Naive thymus-derived CD8-positive, alpha-beta T cell (primary cell): ENCODE measurements around the gene PLCXD1. TPM values are rescaled to one million over a fixed set of nuclear protein-coding genes. Genes with fewer than 3 reads are reported as not detected.
A peak's percentile ranks its signal among the peaks of the same experiment; 100 is the strongest.
"Not testable (repeated sequence)": the region's sequence is repeated elsewhere in the genome, so short reads cannot be mapped to it uniquely, and the experiment has no call there.

Experiments used
- ATAC-seq, 2 donors: fragments of 150-1000 bp; cut with Tn5 transposase in 1 of 2; sonication (Bioruptor Pico), chemical (Tn5 transposase) in 1 of 2; 1 replicate in 1 of 2; 2 replicates in 1 of 2; pipeline ENCODE4 v1.10.0; 2021; ENCODE audit warnings: mild to moderate bottlenecking in 2 of 2, moderate library complexity in 2 of 2
- POLR2A ChIA-PET: fragments of 350-600 bp; sonication (Branson Sonifier 250); formaldehyde crosslinking; loops from one replicate; lab custom pipeline; 2021; ENCODE audit warnings: antibody characterized with exemption; lab: Charles Lee
- DNase-seq, 10 donors: peaks; one replicate each; pipeline versions ENCODE4 v3.0.0 to v3.0.0-alpha.2; 2020 to 2022
- H3K27ac Mint-ChIP-seq, 10 donors: one replicate each; pipeline ENCODE4 v1.8.0; 2020 to 2022; ENCODE audit warnings: mild to moderate bottlenecking in 10 of 10, mixed read lengths in 10 of 10, moderate library complexity in 4 of 10, inconsistent platforms in 1 of 10
- H3K27me3 Mint-ChIP-seq, 5 donors: one replicate each; pipeline ENCODE4 v1.8.0; 2021 to 2022; ENCODE audit warnings: mixed read lengths in 5 of 5
- H3K36me3 Mint-ChIP-seq, 3 donors: one replicate each; pipeline ENCODE4 v1.8.0; 2020 to 2022; ENCODE audit warnings: mixed read lengths in 3 of 3, mild to moderate bottlenecking in 2 of 3, inconsistent platforms in 1 of 3
- H3K4me1 Mint-ChIP-seq, 4 donors: one replicate each; pipeline ENCODE4 v1.8.0; 2021 to 2022; ENCODE audit warnings: mixed read lengths in 4 of 4
- H3K4me3 Mint-ChIP-seq, 10 donors: one replicate each; pipeline ENCODE4 v1.8.0; 2020 to 2022; ENCODE audit warnings: mild to moderate bottlenecking in 10 of 10, mixed read lengths in 10 of 10, moderate library complexity in 6 of 10, inconsistent platforms in 1 of 10
- H3K9me3 Mint-ChIP-seq, 9 donors: one replicate each; pipeline ENCODE4 v1.8.0; 2020 to 2022; ENCODE audit warnings: mixed read lengths in 9 of 9, mild to moderate bottlenecking in 3 of 9, inconsistent platforms in 1 of 9, moderate library complexity in 1 of 9
- polyA plus RNA-seq, 3 donors: library from polyadenylated mRNA; unstranded; fragments of 300-500 nt; fragmentation: Illumina TruSeq; gene quantifications; one replicate each; pipeline ENCODE4 v1.2.3, GENCODE V29; 2021
- total RNA-seq, 8 experiments: library from RNA in 2 of 8; stranded (reverse) in 2 of 8; gene quantifications; one replicate each; pipeline ENCODE4 v1.2.3 and lab custom pipeline; 2021 to 2026

Gene PLCXD1
- total and polyA plus RNA-seq, 5 experiments from 2014 or later: 2.7 to 19.2 (median 9.2) TPM

DNA sequence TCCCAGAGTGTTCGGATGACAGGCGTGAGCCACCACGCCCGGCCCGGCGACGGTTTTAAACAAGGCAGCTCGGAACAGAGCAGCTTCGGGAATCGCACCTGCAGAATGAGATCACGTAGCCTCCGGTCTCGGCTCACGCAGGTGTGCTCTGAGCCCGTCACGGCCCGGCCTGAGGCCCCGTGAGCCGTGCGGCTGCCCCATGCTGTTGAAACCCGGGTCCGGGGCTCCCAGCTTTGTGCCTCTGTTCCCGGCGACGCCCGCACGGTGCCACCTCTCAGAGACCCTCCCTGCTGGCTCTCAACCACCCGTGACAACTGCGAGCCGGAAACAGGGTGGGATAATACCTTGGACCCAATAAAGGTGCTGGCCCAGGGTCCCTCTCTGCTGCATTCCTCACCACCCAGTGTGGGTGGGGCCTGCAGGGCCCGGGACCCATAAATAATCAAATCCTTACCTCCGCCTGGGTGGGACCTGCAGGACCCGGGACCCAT lies 13.4 kb upstream of the PLCXD1 start:
- no peaks in the 10 kb centered on the region for H3K36me3 Mint-ChIP-seq

DNA sequence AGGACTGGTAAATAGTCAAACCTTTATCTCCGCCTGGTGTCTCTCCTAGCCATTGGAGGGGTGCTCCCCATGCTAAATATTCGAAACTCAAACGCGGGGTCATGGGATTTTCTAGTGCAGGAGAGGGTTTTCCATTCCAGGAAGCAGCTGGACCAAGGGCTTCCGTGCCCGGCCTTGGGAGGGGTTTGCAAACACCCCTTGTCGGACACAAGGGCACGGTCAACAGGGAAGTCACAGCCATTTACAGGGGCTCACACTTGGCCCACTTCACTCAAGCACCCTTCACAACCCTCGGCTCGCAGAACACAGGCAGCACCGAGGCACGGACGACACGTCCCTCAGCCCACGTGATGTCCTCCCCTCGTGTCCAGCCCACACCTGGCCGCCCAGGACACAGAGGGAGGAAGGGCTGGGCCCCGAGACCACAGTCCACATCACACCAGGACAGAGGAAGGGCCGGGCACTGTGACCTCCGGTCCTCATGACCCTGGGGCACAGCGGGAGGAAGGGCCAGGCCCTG lies 10.3 kb upstream of the PLCXD1 start:
- no peaks in the 10 kb centered on the region for H3K36me3 Mint-ChIP-seq
- DNase-seq (no peak), ATAC-seq (no peak)
- no peaks in the 10 kb centered on the region for H3K27me3 Mint-ChIP-seq
- POLR2A ChIA-PET: no interaction called here
- H3K4me3 Mint-ChIP-seq: no peak overlapping the region
- peaks cover 3 to 9% (median 6%) of the 10 kb centered on the region in 4 donors for H3K4me1 Mint-ChIP-seq
- H3K27ac Mint-ChIP-seq: peak overlapping the region in 2 of 10 donors; percentile 4 to 57
- no peaks in the 10 kb centered on the region for H3K9me3 Mint-ChIP-seq

More for the DNA sequence above, 13.4 kb upstream of the PLCXD1 start:
- DNase-seq (peak in 1 of 10 donors; percentile 15), ATAC-seq (no peak)
- H3K4me3 Mint-ChIP-seq: no peak overlapping the region
- H3K27ac Mint-ChIP-seq: no peak overlapping the region
- peaks cover 0 to 2% (median under 1%) of the 10 kb centered on the region in 4 donors for H3K4me1 Mint-ChIP-seq
- POLR2A ChIA-PET: no interaction called here
- H3K27me3 Mint-ChIP-seq: no peaks in the 10 kb centered on the region
- H3K9me3 Mint-ChIP-seq: no peaks in the 10 kb centered on the region

DNA sequence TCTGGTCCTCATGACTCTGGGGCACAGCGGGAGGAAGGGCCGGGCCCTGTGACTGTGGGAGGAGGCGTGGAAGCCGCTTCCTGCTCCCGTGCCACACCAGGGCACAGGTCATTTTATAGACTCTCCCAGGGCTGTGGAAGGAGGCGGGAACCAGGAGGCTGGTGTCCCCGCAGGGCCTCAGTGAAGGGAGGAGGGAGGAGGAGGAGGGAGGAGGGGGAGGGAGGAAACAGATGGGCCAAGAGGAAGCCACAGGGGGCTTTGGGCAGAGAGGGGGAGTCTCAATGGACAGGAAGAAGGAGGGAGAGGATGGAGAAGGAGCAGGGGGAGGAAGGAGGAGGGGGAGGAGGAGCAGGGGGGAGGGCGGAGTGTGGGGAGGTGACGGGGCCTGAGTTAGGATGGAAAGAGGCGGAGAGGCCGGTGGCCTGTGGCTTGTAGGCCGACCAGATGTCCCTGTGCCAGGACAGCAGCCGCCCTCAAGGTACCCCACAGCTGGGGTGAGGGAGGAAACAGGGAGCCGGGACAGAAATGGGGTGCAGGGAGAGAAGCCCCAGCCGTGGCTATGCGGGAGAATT lies 6.2 kb upstream of the PLCXD1 start:
- H3K9me3 Mint-ChIP-seq: no peaks in the 10 kb centered on the region

DNA sequence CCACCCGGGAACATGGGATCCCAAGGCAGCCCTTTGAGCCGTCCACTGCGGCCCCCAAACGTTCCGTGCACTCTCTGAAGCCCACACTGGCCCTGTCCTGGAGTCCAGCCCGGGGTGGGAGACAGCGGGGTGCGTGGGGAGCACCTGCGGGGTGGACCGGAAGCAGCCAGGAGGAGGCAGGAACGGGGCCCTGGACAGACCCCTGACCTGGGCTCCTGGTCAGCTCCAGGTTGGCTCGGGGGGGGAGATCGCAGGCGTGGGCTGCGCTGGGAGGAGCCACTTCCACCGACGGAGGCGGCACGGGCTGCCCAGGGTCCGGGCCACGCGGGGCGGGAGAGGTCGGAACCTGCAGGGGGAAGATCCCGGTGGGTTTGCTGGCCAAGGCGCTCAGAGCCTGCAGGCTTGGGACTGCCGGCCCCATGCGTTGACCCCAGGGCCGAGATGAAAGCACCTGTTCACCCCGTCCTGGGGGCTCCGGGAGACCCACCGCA lies 5.7 kb upstream of the PLCXD1 start:
- ATAC-seq (peak; percentile 12 to 43), DNase-seq (peak in 1 of 10 donors; percentile 16)
- Mint-ChIP-seq H3K4me1 (peaks cover 10 to 36% (median 22%) of the 10 kb centered on the region in 4 donors), H3K4me3 (peak overlapping the region; percentile 61 to 90 (median 81)), H3K9me3 (no peaks in the 10 kb centered on the region), H3K36me3 (no peaks in the 10 kb centered on the region), H3K27me3 (no peaks in the 10 kb centered on the region), H3K27ac (peak overlapping the region in 2 of 10 donors; percentile 67 to 89)
- POLR2A ChIA-PET: no interaction called here

More for the DNA sequence above, 6.2 kb upstream of the PLCXD1 start:
- DNase-seq (peak in 1 of 10 donors; percentile 12), ATAC-seq (no peak)
- POLR2A ChIA-PET: no interaction called here
- H3K36me3 Mint-ChIP-seq: no peaks in the 10 kb centered on the region
- peak overlapping the region; percentile 61 to 90 (median 81) for H3K4me3 Mint-ChIP-seq
- peak overlapping the region in 3 of 10 donors; percentile 67 to 89 (median 69) for H3K27ac Mint-ChIP-seq
- H3K27me3 Mint-ChIP-seq: no peaks in the 10 kb centered on the region
- peaks cover 10 to 36% (median 22%) of the 10 kb centered on the region in 4 donors for H3K4me1 Mint-ChIP-seq

DNA sequence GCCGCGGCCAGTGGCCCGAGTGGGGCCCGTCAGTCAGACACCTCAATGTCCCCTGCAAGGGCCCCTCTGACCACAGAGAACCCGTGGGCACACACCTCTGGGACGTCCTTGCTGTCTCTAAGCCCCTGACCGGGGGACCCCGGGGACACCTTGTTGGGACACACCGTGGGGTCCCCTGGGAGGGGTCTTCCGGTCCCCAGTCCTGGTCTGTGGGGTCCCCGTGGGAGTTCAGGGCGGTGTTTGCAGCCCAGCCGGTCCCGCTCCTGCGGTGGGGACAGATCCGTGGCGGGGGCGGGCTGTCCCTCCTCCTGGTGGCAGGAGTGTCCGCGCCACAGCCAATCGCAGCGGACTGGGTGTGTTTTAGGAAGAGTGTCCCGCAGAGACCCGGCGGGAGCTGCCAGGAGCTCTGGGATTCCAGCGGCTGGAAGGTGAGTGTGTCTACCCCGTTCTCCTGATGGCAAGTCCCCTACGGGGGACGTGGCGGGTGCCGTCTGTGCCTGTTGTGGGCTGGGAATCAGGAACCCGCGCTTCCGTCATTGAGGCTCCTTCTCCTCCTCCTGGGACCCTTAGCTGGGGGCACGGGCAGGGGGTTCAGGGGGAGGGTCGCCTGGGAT lies 5.1 kb upstream of the PLCXD1 start:
- Mint-ChIP-seq H3K9me3 (no peaks in the 10 kb centered on the region), H3K27me3 (no peaks in the 10 kb centered on the region), H3K4me1 (peaks cover 9 to 36% (median 22%) of the 10 kb centered on the region in 4 donors), H3K36me3 (no peaks in the 10 kb centered on the region), H3K4me3 (peak overlapping the region; percentile 72 to 88 (median 81)), H3K27ac (peak overlapping the region in 6 of 10 donors; percentile 8 to 64 (median 30))
- POLR2A ChIA-PET: no interaction called here
- ATAC-seq: peak; percentile 73 to 85
- DNase-seq: peak in 7 of 10 donors; percentile 25 to 55 (median 37)

DNA sequence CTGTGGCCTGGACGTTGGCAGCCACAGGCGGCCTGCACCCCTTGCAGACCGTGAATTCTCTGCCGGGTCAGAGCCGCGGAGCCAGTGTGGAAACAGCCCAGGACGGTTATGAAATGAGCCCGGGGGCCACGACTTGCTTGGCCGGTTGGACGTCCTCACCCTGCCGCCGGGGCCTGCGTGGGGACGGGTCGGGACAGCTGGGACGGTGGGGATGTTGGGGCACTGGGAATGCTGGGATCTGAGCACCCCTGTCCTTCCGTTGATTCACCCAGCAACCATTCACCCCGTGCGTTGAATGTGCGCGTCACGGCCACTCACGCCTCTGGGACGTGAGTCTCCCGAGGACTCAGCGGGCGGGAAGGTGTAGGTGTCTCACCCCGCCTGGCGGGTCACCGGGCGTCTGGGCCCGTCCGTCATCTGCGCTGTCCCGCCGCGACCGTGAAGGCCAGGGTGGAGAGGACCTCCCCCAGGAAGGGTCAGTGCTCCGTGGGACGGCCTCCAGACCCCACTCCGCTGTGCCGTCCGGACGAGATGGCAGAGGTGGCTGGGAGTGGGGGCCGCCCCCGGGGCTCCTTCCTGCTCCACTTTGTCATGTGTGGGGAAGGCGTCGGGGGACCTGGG lies 4.5 kb upstream of the PLCXD1 start:
- POLR2A ChIA-PET: no interaction called here
- H3K27me3 Mint-ChIP-seq: no peaks in the 10 kb centered on the region
- H3K27ac Mint-ChIP-seq: peak overlapping the region in 5 of 10 donors; percentile 8 to 64 (median 34)
- DNase-seq (peak in 1 of 10 donors; percentile 21), ATAC-seq (peak; percentile 53 to 59)
- peaks cover 11 to 41% (median 24%) of the 10 kb centered on the region in 4 donors for H3K4me1 Mint-ChIP-seq
- H3K9me3 Mint-ChIP-seq: no peaks in the 10 kb centered on the region
- no peaks in the 10 kb centered on the region for H3K36me3 Mint-ChIP-seq
- peak overlapping the region; percentile 72 to 88 (median 81) for H3K4me3 Mint-ChIP-seq

DNA sequence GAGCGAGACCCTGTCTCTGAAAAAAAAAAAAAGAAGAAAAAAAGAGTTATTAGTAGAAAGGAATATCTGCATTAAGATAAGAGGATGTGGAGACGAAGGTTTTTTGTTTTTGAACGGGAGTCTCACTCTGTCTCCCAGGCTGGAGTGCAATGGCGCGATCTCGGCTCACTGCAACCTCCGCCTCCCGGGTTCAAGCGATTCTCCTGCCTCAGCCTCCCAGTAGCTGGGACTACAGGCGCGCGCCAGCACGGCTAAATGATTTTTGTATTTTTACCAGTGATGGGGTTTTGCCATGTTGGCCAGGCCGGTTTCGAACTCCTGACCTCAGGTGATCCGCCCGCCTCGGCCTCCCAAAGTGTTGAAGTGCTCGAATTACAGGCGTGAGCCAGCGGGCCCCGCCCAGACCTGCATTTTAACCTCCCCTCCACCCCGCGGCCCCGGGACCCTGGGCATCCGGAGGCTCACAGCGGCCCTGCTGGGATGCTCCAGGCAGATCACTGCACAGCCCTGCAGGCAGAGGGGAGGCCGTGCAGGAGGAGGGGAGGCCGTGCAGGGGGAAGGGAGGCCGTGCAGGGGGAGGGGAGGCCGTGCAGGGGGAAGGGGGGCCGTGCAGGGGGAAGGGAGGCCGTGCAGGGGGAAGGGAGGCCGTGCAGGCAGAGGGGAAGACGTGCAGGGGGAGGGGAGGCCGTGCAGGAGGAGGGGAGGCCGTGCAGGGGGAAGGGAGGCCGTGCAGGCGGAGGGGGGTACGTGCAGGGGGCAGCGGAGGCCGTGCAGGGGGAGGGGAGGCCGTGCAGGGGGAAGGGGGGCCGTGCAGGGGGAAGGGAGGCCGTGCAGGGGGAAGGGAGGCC lies 1.2 kb upstream of the PLCXD1 start:
- H3K9me3 Mint-ChIP-seq, DNase-seq, POLR2A ChIA-PET, H3K36me3 Mint-ChIP-seq, H3K27me3 Mint-ChIP-seq, ATAC-seq: not testable (repeated sequence)
- peaks cover 12 to 48% (median 26%) of the 10 kb centered on the region in 4 donors for H3K4me1 Mint-ChIP-seq
- peak overlapping the region in 4 of 10 donors; percentile 67 to 86 (median 75) for H3K27ac Mint-ChIP-seq
- H3K4me3 Mint-ChIP-seq: peak overlapping the region in 9 of 10 donors; percentile 29 to 68 (median 62)

DNA sequence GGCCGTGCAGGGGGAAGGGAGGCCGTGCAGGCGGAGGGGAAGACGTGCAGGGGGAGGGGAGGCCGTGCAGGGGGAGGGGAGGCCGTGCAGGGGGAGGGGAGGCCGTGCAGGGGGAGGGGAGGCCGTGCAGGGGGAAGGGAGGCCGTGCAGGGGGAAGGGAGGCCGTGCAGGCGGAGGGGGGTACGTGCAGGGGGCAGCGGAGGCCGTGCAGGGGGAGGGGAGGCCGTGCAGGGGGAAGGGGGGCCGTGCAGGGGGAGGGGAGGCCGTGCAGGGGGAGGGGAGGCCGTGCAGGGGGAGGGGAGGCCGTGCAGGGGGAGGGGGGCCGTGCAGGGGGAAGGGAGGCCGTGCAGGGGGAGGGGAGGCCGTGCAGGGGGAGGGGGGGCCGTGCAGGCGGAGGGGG lies 459 bp upstream of the PLCXD1 start:
- H3K4me1 Mint-ChIP-seq: peaks cover 13 to 51% (median 26%) of the 10 kb centered on the region in 4 donors
- POLR2A ChIA-PET, H3K9me3 Mint-ChIP-seq, DNase-seq, ATAC-seq, H3K27me3 Mint-ChIP-seq, H3K4me3 Mint-ChIP-seq: not testable (repeated sequence)
- peaks cover 0 to 10% (median 0%) of the 10 kb centered on the region in 3 donors for H3K36me3 Mint-ChIP-seq
- peak overlapping the region in 1 of 10 donors; percentile 71 for H3K27ac Mint-ChIP-seq

DNA sequence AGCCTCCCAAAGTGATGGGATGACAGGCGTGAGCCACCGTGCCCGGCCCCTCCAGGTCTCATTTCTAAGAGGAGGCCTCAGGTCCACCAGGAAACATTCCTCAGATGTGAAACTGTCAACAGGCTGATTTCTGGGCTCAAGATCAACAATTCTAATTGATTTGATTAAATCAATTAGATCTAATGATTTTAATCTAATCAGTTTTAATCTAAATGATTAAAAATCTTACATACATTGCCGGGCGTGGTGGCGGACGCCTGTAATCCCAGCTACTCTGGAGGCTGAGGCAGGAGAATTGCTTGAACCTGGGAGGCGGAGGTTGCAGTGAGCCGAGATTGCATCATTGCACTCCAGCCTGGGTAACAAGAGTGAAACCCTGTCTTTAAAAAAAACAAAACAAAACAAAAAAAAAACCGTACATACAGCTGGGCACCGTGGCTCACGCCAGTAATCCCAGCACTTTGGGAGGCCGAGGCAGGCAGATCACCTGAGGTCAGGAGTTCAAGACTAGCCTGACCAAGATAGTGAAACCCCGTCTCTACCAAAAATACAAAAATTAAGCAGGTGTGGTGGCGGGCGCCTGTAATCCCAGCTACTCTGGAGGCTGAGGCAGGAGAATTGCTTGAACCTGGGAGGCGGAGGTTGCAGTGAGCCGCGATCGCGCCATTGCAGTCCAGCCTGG lies 960 bp downstream of the PLCXD1 start:
- H3K4me3 Mint-ChIP-seq: peak overlapping the region in 8 of 10 donors; percentile 10 to 87 (median 56)
- ATAC-seq, DNase-seq, H3K27me3 Mint-ChIP-seq, POLR2A ChIA-PET, H3K9me3 Mint-ChIP-seq: not testable (repeated sequence)
- peak overlapping the region in 7 of 10 donors; percentile 14 to 86 (median 58) for H3K27ac Mint-ChIP-seq
- peaks cover 21 to 54% (median 31%) of the 10 kb centered on the region in 4 donors for H3K4me1 Mint-ChIP-seq
- peaks cover 0 to 23% (median 0%) of the 10 kb centered on the region in 3 donors for H3K36me3 Mint-ChIP-seq

DNA sequence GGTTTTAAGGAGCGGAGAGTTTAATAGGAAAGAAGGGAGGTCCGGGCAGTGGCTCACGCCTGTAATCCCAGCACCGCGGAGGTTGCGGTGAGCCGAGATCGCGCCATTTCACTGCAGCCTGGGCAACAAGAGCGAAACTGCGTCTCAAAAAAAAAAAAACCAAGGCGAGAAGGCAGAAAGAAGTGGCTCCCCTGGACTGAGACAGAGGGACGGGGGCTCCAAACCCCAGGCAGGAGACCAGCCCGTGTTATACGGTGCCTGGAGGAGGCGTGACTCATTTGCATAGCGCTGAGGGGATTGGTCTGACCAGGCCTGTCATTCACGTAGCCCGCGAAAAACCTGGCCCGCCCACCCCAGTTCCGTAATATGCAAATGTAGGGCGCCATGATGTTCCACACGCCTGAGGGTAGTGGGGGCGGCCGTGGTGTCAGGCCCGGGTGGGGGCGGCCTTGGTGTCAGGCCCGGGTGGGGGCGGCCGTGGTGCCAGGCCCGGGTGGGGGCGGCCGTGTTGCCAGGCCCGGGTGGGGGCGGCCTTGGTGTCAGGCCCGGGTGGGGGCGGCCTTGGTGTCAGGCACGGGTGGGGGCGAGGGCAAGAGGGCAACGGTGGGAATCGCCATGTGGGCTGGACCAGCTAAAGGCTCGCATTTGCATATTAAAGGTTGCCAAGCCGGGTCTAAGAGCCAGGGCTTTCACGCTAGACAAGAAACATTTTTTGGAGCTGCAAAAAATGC lies 2.1 kb downstream of the PLCXD1 start:
- peak; percentile 73 to 95 (median 87) for DNase-seq
- no peaks in the 10 kb centered on the region for H3K27me3 Mint-ChIP-seq
- ATAC-seq: peak; percentile 99
- H3K4me3 Mint-ChIP-seq: peak overlapping the region; percentile 87 to 98 (median 94)
- H3K27ac Mint-ChIP-seq: peak overlapping the region; percentile 71 to 97 (median 93)
- H3K9me3 Mint-ChIP-seq: no peaks in the 10 kb centered on the region
- POLR2A ChIA-PET: no interaction called here
- H3K36me3 Mint-ChIP-seq: peaks cover 0 to 30% (median 0%) of the 10 kb centered on the region in 3 donors
- H3K4me1 Mint-ChIP-seq: peaks cover 19 to 50% (median 30%) of the 10 kb centered on the region in 4 donors
